Right ventricle myocardium superior (tissue), 1 donor: ENCODE results near the gene CIART. TPM values are rescaled to one million over a fixed set of nuclear protein-coding genes. Genes with fewer than 3 reads are reported as not detected.
"Not testable (repeated sequence)": the region's sequence is repeated elsewhere in the genome, so short reads cannot be mapped to it uniquely, and the experiment has no call there.

Source experiments
- ATAC-seq: fragments of 200-7000 bp; cut with Tn5 transposase; one replicate; pipeline ENCODE4 v1.9.1; 2020; ENCODE audit warnings: mild to moderate bottlenecking; ENCODE audit not compliant: poor library complexity
- DNase-seq: peaks from one replicate; pipeline ENCODE4 v3.0.0-alpha.2; 2020
- intact Hi-C: fragments of 100-400 bp; cut with DNase I; formaldehyde crosslinking; loops from one replicate; pipeline ENCODE4 v1.11.2; 2022
- long read RNA-seq: library from polyadenylated mRNA; unstranded; transcript quantifications from one replicate; pipeline ENCODE4 v2.0.0, GENCODE V29; 2021
- total RNA-seq: library from RNA; stranded (reverse); fragmentation: NEBNext Ultra II Directional; extraction: Animal tissue kit (Norgen Biotek cat#: 25700); gene quantifications from one replicate; pipeline ENCODE4 v1.2.1, GENCODE V29; 2021
- donor health status: DM: no; HTN: yes; CAD: no; lungs with severe emphysema.

The CIART gene, protein sequence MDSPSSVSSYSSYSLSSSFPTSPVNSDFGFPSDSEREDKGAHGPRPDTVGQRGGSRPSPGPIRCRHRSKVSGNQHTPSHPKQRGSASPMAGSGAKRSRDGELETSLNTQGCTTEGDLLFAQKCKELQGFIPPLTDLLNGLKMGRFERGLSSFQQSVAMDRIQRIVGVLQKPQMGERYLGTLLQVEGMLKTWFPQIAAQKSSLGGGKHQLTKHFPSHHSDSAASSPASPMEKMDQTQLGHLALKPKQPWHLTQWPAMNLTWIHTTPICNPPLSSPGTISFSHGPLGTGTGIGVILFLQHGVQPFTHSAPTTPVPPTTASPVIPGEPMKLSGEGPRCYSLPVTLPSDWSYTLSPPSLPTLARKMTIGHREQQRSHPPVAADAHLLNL
- 11.8 TPM for total RNA-seq
- long read RNA-seq, transcript CIART-203 (6 exons, 1,433 nt), result major isoform, 7 of 14 reads
- long read RNA-seq, partial matches to known transcripts, result 0 of 14 reads
- long read RNA-seq, other reads (novel, unspliced or antisense), result 1 of 14 reads

DNA sequence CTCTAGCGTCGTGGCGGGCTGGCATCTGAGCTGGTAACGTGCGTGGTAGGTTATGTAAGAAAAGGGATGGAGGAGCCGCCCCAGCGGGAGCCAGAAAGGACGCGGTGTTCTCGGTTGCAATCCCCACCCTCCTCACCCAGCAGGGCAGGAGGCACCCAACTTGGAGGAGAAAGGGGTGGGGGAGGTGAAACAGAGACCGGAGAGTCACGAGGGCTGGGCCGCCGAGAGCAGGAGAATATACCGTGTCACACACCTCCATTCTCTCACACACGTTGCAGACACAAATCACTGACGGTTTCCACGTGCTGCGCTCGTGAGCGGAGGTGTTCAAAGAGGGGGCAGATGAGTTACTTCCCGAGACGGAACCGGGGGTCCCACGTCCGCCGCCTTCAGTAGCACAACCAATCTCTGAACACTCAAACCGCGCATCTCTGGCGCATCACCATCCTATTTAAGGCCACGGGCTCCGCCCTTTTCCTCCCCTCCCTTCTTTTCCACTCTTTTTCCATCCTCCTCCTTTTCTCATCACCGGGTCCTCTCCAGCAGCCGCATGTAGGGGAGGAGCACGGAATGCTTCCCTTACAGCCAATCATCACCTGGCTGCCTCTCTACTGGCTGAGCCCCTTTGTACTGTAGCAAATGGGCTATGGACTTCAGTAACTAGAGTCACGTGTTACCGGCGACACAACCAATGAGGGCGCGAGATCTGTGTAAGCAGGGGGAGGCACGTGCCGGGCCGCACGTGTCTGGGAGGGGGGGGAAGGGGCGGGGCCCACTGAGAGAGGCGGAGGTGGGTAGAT lies at the start of gene CIART:
Gene CIART, plus strand, starts transcription at position 797 of the 800 bp plus-strand sequence. CDS start 714 bp downstream, outside the sequence.
- peak; percentile 94 for DNase-seq
- intact Hi-C loops, result no loop called here
- peak; percentile 95 for ATAC-seq

DNA sequence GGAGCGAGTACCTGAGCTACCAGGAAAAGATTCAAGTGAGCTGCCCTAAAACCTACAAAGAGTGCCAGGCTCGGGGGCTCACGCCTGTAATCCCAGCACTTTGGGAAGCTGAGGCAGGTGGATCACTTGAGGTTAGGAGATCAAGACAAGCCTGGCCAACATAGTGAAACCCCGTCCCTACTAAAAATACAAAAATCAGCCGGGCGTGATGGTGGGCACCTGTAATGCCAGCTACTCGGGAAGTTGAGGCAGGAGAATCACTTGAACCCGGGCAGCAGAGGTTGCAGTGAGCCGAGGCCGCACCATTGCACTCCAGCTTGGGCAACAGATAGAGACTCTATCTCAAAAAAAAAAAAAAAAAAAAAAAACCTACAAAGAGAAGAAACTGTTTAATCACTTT lies 49.4 kb upstream of the CIART start:
- ATAC-seq, DNase-seq: not testable (repeated sequence)
- intact Hi-C loops, result loop anchor here (10.0 kb wide), 1 partner anchor 78 kb away; no protein-coding TSS in a partner anchor

- DNase-seq (no peak), ATAC-seq (no peak)
- intact Hi-C loops, result loop anchor here (10.0 kb wide), 1 partner anchor 79 kb away; no protein-coding TSS in a partner anchor
These were observed 48.7 kb upstream of the CIART start for GRCh38 chr1:150233359-150234308.

DNA sequence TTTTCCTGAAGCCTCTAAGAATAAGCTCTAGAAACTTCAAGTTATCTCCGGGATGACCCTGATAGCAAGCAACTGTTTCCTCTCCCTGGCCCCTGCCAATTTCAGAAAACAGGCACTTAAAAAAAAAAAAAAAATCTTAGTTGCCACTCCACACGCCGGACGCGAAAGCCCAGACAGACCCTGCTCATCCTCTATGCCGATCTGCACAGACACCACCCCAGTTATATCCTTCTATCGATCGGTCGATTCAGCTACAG lies 48.1 kb upstream of the CIART start:
- intact Hi-C loops, result loop anchor here (10.0 kb wide), 1 partner anchor 79 kb away; no protein-coding TSS in a partner anchor
- DNase-seq (no peak), ATAC-seq (peak; percentile 5)

GRCh38 chr1:150234566-150235293 lies 47.6 kb upstream of the CIART start:
- intact Hi-C loops, result loop anchor here (10.0 kb wide), 1 partner anchor 80 kb away; no protein-coding TSS in a partner anchor
- DNase-seq (peak; percentile 89), ATAC-seq (peak; percentile 73)

- peak; percentile 44 for DNase-seq
- intact Hi-C loops, result loop anchor here (10.0 kb wide), 1 partner anchor 81 kb away; no protein-coding TSS in a partner anchor
- ATAC-seq, result peak; percentile 36
These were observed 47.0 kb upstream of the CIART start for GRCh38 chr1:150235294-150235851.

- peak; percentile 96 for DNase-seq
- intact Hi-C loops, result loop anchor here (10.0 kb wide), 1 partner anchor 81 kb away; no protein-coding TSS in a partner anchor
These were observed 46.3 kb upstream of the CIART start, which contains the start of gene ANP32E for GRCh38 chr1:150235852-150236613. ANP32E (minus strand) TSS chr1:150236112; CDS start chr1:150235786, 326 bp downstream.

DNA sequence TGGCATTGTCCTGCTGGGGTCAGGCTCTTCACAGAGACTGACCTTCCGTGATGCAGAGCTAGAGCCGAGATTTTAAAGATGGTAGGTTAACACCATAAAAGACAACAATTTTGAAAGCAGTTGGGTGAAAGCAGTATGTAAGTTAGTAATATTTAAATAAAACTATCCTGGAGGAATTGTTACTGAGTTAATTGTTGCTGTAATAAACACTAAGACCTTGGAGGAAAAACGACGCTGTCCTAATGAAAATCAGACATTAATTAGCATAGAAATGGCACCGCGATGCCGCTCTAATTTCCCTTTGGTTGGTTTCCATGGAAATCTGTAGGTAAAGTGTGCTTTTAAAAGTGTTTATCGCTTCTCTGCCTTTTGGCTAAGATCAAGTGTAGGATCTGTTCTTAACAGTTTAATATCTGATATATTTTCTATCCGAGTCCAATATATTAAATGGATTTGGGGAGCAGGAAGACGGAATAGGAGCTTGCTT lies 45.7 kb upstream of the CIART start:
- ATAC-seq (no peak), DNase-seq (no peak)
- intact Hi-C loops, result loop anchor here (10.0 kb wide), 1 partner anchor 82 kb away; no protein-coding TSS in a partner anchor

More at GRCh38 chr1:150235852-150236613, 46.3 kb upstream of the CIART start, which contains the start of gene ANP32E:
- ATAC-seq, result peak; percentile 95

- intact Hi-C loops, result loop anchor here (10.0 kb wide), 1 partner anchor 82 kb away; no protein-coding TSS in a partner anchor
- DNase-seq, ATAC-seq: not testable (repeated sequence)
These were observed 45.2 kb upstream of the CIART start for GRCh38 chr1:150237176-150237575.

GRCh38 chr1:150237746-150238145 lies 44.6 kb upstream of the CIART start:
- no peak for DNase-seq
- intact Hi-C loops, result loop anchor here (10.0 kb wide), 1 partner anchor 83 kb away; no protein-coding TSS in a partner anchor
- no peak for ATAC-seq

DNA sequence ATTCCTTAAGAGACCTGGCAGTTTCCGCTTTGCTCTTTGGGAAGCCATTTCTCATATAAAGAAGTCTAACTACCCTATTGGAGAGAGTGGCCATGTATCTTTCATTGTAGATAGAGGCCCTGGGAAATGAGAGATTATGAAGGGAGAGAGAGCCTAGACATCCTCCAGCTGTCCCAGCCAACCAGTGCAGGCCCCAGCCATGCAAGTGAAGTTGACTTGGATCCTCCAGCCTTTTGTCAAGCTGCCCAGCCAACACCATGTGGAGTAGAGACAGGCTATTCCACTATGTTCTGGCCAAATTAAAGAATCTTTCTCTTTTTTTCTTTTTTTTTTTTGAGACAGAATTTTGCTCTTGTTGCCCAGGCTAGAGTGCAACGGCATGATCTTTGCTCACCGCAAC lies 39.4 kb upstream of the CIART start:
- intact Hi-C loops, result no loop called here
- DNase-seq, result no peak
- no peak for ATAC-seq

DNA sequence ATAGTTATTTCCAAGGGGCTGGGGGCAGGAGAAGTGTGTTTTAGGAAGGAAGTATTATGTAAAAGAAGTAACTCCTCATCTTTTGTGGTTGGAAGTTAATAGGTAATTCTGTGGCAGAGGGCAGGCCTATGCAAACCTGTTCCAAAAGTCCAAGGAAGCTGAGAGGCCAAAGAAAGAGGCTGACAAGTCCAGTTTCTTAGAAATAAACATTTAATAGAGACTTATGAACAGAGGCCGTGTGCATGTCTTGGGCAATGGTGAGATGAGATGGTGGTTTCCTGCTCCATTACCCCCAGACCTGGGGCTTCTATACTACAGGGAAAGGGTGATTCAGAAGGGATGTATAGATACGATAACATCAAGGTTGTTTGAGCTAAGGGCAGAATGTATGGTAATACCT lies 32.4 kb upstream of the CIART start:
- DNase-seq (no peak), ATAC-seq (no peak)
- intact Hi-C loops, result loop anchor here (5.0 kb wide), 1 partner anchor 37 kb away; no protein-coding TSS in a partner anchor

- ATAC-seq (no peak), DNase-seq (no peak)
- intact Hi-C loops, result no loop called here
These were observed 26.2 kb upstream of the CIART start for GRCh38 chr1:150256198-150256553.

DNA sequence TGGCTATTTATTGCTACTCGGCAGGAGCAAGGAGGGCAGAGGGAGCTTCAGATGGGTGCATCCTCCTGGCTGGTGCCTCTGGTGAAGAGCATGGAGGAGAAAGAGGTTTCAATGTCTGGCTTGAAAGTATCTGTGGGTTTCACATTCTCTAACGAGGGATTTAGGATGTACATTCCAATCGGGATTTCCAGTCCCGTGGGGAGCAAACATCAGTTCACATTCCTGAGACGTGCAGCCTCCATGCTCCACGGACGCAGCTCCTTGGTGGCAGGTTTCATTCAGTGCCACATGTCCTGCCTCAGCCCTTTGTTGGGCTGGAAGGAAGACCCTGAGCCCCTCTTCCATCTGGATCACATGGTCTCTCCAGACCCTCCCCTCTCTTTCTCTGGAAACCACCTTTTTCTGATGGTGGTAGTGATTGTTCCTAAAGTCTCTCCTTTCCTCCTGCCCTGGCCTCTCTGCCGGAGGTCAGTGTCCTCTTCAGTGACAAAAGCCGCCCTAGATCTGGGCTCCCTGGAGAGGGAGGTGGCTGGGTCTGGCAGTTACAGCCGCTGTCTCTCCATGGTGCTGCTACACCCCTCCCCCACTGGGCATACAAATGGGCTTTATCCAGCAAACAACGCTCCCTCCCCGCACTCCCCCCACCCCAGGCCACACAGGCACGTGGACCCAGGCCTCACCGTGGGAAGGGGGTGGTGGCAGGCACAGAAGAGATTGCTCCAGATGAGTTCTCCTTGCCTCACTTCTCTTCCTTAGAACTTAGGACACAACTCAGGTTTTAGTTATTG lies 25.6 kb upstream of the CIART start:
- ATAC-seq (no peak), DNase-seq (no peak)
- intact Hi-C loops, result no loop called here
